Endothelial cell of umbilical vein (primary cell): Measurements from ENCODE around the gene AKNA. TPM values are rescaled to one million over a fixed set of nuclear protein-coding genes. Genes with fewer than 3 reads are reported as not detected.

Experiments used
- BruUV-seq: library from RNA; stranded (reverse); fragments of 400-500 nt; replicated peaks from 2 replicates; lab custom pipeline; 2021; lab: Mats Ljungman, UMichigan
- CTCF ChIA-PET: fragments of 300-600, 350-600 bp; sonication (Branson Sonifier 250); formaldehyde crosslinking; loops from one replicate; lab custom pipeline; 2021; ENCODE audit warnings: antibody characterized with exemption, inconsistent platforms; lab: Charles Lee
- POLR2A ChIA-PET: fragments of 300-600, 350-600 bp; sonication (Branson Sonifier 250); formaldehyde crosslinking; loops from one replicate; lab custom pipeline; 2021; ENCODE audit warnings: antibody characterized with exemption, inconsistent platforms; lab: Charles Lee
- DNase-seq: peaks from one replicate; pipeline ENCODE4 v3.0.0-alpha.2; 2011; ENCODE audit warnings: low read depth, low spot score
- FAIRE-seq: peaks from 2 replicates; lab custom pipeline; 2011; peaks lifted over from hg19 to GRCh38; lab: Jason Lieb, UNC
- H2AFZ ChIP-seq: 2 replicates; pipeline ENCODE4 v1.6.0; 2012; ENCODE audit warnings: low read depth, low read length, control low read depth, inconsistent platforms
- H3K27ac ChIP-seq: 2 replicates; pipeline ENCODE4 v1.5.1; 2011; ENCODE audit warnings: low read depth, mild to moderate bottlenecking, control low read depth, low read length, moderate library complexity; ENCODE audit not compliant: insufficient read depth
- H3K27me3 ChIP-seq, 2 experiments: 2 replicates each; pipeline versions ENCODE4 v1.6.0 to v1.6.1; 2011; ENCODE audit warnings: low read length in 2 of 2, mixed read lengths in 1 of 2; ENCODE audit not compliant: control insufficient read depth in 2 of 2, insufficient read depth in 2 of 2
- H3K36me3 ChIP-seq, 2 experiments: 2 replicates in 1 of 2; 3 replicates in 1 of 2; pipeline ENCODE4 v1.5.1; 2011; ENCODE audit warnings: low read length in 2 of 2, mild to moderate bottlenecking in 1 of 2, moderate library complexity in 1 of 2; ENCODE audit not compliant: control insufficient read depth in 2 of 2, insufficient read depth in 2 of 2; ENCODE audit errors: extremely low read depth in 1 of 2
- H3K4me1 ChIP-seq: 3 replicates; pipeline ENCODE4 v1.5.1; 2011; ENCODE audit warnings: mild to moderate bottlenecking, low read length; ENCODE audit not compliant: control insufficient read depth, insufficient read depth; ENCODE audit errors: extremely low read depth
- H3K4me2 ChIP-seq: 2 replicates; pipeline ENCODE4 v1.6.1; 2011; ENCODE audit warnings: low read length, control low read depth, mixed read lengths; ENCODE audit not compliant: insufficient read depth
- H3K4me3 ChIP-seq, 3 experiments: fragments of 200-600 bp in 1 of 3; sonication (generic), shearing (Covaris generic) in 1 of 3; replicated peaks in 1 of 3; 2 replicates each; pipeline ENCODE4 v1.5.1; 2011 to 2016; ENCODE audit warnings: control low read depth in 3 of 3, low read length in 3 of 3, mild to moderate bottlenecking in 2 of 3, inconsistent platforms in 1 of 3, low read depth in 1 of 3, moderate library complexity in 1 of 3; ENCODE audit not compliant: insufficient read depth in 1 of 3
- H3K79me2 ChIP-seq: 2 replicates; pipeline ENCODE4 v1.6.0; 2012; ENCODE audit warnings: low read length, inconsistent platforms; ENCODE audit not compliant: control insufficient read depth, insufficient read depth
- H3K9ac ChIP-seq: replicated peaks from 2 replicates; pipeline ENCODE3; 2011; ENCODE audit warnings: low read length, control low read depth; ENCODE audit not compliant: insufficient read depth; ENCODE audit errors: extremely low read depth
- H3K9me1 ChIP-seq: replicated peaks from 3 replicates; pipeline ENCODE4 v1.6.0; 2011; ENCODE audit warnings: mild to moderate bottlenecking, low read length; ENCODE audit not compliant: control insufficient read depth, insufficient read depth; ENCODE audit errors: extremely low read depth
- H3K9me3 ChIP-seq: replicated peaks from 2 replicates; pipeline ENCODE4 v1.5.1; 2012; ENCODE audit warnings: low read length, inconsistent platforms; ENCODE audit not compliant: control insufficient read depth, insufficient read depth
- H4K20me1 ChIP-seq: replicated peaks from 2 replicates; pipeline ENCODE3; 2011; ENCODE audit warnings: mild to moderate bottlenecking, low read length; ENCODE audit not compliant: control insufficient read depth, insufficient read depth; ENCODE audit errors: extremely low read depth
- EZH2 ChIP-seq: IDR thresholded peaks from 2 replicates; pipeline ENCODE4 v1.6.1; 2012; ENCODE audit warnings: borderline replicate concordance, low read depth, mild to moderate bottlenecking, moderate library complexity, low read length, inconsistent platforms; ENCODE audit not compliant: severe bottlenecking
- FOS ChIP-seq: IDR thresholded peaks from 2 replicates; pipeline ENCODE4 v1.6.1; 2011; ENCODE audit warnings: mild to moderate bottlenecking, low read length, moderate library complexity, borderline replicate concordance; ENCODE audit not compliant: insufficient read depth
- GATA2 ChIP-seq: IDR thresholded peaks from 2 replicates; pipeline ENCODE4 v1.7.0; 2011; ENCODE audit warnings: low read depth, mild to moderate bottlenecking, moderate library complexity, mixed read lengths, low read length; ENCODE audit not compliant: insufficient read length, insufficient read depth
- MYC ChIP-seq: IDR thresholded peaks from one replicate; pipeline ENCODE4 v1.6.1; 2011; ENCODE audit warnings: mild to moderate bottlenecking, low read depth, low read length
- POLR2AphosphoS5 ChIP-seq: IDR thresholded peaks from 2 replicates; pipeline ENCODE4 v1.6.1; 2012; ENCODE audit warnings: low read depth, mild to moderate bottlenecking, control low read depth, low read length, moderate library complexity; ENCODE audit not compliant: insufficient read depth
- dilution Hi-C: fragments of 300-500 bp; cut with MboI; formaldehyde crosslinking; loops from one replicate; pipeline ENCODE4 v1.15.0; 2019; ENCODE audit warnings: low sequenced_read_pairs; ENCODE audit not compliant: extremely low pct_ligation_motif_present
- intact Hi-C: fragments of 100-400 bp; cut with micrococcal nuclease; formaldehyde crosslinking; loops from one replicate; pipeline ENCODE4 v1.10.0; 2022
- polyA plus RNA-seq, 4 experiments: library from polyadenylated mRNA; depleted of rRNA in 3 of 4; stranded (reverse) in 3 of 4; unstranded in 1 of 4; fragments of >200 nt; gene quantifications; 2 replicates each; pipeline versions ENCODE4 v1.2.1 to v1.2.3, GENCODE V29; 2011 to 2012; ENCODE audit warnings: missing spikeins in 1 of 4
- total RNA-seq: library from RNA; stranded (reverse); gene quantifications from 2 replicates; pipeline ENCODE4 v1.2.3, GENCODE V29; 2021
- TF ChIP-seq, protein P1 (sequence below), 2 donors: IDR thresholded peaks; 1 replicate in 1 of 2; 2 replicates in 1 of 2; pipeline ENCODE4 v1.5.1; 2011; ENCODE audit warnings: low read length in 2 of 2, mild to moderate bottlenecking in 2 of 2, moderate library complexity in 2 of 2, control low read depth in 1 of 2, inconsistent platforms in 1 of 2, low read depth in 1 of 2; ENCODE audit not compliant: insufficient read depth in 1 of 2; ENCODE audit errors: extremely low read depth in 1 of 2
- TF ChIP-seq, protein P2 (sequence below): IDR thresholded peaks from 2 replicates; pipeline ENCODE4 v1.6.1; 2011; ENCODE audit not compliant: insufficient read depth, insufficient read length

Gene AKNA
- total and polyA plus RNA-seq, 2 donors (not counting 3 experiments of a cell fraction or from before 2014, with no cell fraction given), result 11.3 to 22.4 TPM

- Histone ChIP-seq H3K9me1 (no peaks in the 10 kb centered on the region), H3K4me2 (no peak overlapping the region), H3K27ac (no peak overlapping the region), H4K20me1 (no peaks in the 10 kb centered on the region), H3K4me3 (no peak overlapping the region), H2AFZ (no peak overlapping the region), H3K4me1 (peaks cover 24% of the 10 kb centered on the region), H3K9ac (no peak overlapping the region), H3K9me3 (no peaks in the 10 kb centered on the region), H3K36me3 (peaks cover 3 to 5% of the 10 kb centered on the region in 2 experiments), H3K27me3 (no peaks in the 10 kb centered on the region), H3K79me2 (peaks cover 6% of the 10 kb centered on the region)
- no TSS peak for BruUV-seq
- TF ChIP-seq EZH2 (no peak), GATA2 (no peak), POLR2AphosphoS5 (no peak), FOS (no peak), MYC (no peak)
- TF ChIP-seq, protein P1, sequence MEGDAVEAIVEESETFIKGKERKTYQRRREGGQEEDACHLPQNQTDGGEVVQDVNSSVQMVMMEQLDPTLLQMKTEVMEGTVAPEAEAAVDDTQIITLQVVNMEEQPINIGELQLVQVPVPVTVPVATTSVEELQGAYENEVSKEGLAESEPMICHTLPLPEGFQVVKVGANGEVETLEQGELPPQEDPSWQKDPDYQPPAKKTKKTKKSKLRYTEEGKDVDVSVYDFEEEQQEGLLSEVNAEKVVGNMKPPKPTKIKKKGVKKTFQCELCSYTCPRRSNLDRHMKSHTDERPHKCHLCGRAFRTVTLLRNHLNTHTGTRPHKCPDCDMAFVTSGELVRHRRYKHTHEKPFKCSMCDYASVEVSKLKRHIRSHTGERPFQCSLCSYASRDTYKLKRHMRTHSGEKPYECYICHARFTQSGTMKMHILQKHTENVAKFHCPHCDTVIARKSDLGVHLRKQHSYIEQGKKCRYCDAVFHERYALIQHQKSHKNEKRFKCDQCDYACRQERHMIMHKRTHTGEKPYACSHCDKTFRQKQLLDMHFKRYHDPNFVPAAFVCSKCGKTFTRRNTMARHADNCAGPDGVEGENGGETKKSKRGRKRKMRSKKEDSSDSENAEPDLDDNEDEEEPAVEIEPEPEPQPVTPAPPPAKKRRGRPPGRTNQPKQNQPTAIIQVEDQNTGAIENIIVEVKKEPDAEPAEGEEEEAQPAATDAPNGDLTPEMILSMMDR (IDR thresholded peaks at IDR 0.05; ENCODE audit: extremely low read depth in 1 of 2, insufficient read depth in 1 of 2, low read depth in 1 of 2, low read length in 2 of 2), result no peak
- TF ChIP-seq, protein P2, sequence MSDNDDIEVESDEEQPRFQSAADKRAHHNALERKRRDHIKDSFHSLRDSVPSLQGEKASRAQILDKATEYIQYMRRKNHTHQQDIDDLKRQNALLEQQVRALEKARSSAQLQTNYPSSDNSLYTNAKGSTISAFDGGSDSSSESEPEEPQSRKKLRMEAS, result no peak
- dilution Hi-C loops, result no loop called here
- intact Hi-C loops, result no loop called here
- FAIRE-seq (no peak), DNase-seq (no peak)
- CTCF ChIA-PET, result no interaction called here
- POLR2A ChIA-PET, result no interaction called here
Measured at GRCh38 chr9:114382699-114383520, 4.9 kb downstream of the AKNA start.
